Caco-2 (cell line): Measurements from ENCODE around the gene RAB22A. TPM values are rescaled to one million over a fixed set of nuclear protein-coding genes. Genes with fewer than 3 reads are reported as not detected.

Source experiments
- BruUV-seq: library from RNA; stranded (reverse); fragments of 400-500 nt; replicated peaks from 2 replicates; lab custom pipeline; 2021; lab: Mats Ljungman, UMichigan
- CTCF ChIA-PET: fragments of 300-600 bp; sonication (Branson Sonifier 250); formaldehyde crosslinking; loops from one replicate; lab custom pipeline; 2022; ENCODE audit warnings: antibody characterized with exemption; lab: Charles Lee
- POLR2A ChIA-PET: fragments of 300-600 bp; sonication (Branson Sonifier 250); formaldehyde crosslinking; loops from one replicate; lab custom pipeline; 2022; ENCODE audit warnings: antibody characterized with exemption; lab: Charles Lee
- DNase-seq, 2 experiments: peaks; one replicate each; pipeline versions ENCODE4 v3.0.0 to v3.0.0-alpha.2; 2020 to 2022
- H3K27me3 ChIP-seq: replicated peaks from 2 replicates; pipeline ENCODE4 v1.6.0; 2011; ENCODE audit warnings: low read length; ENCODE audit not compliant: control insufficient read depth, insufficient read depth
- H3K36me3 ChIP-seq: 2 replicates; pipeline ENCODE4 v1.5.1; 2011; ENCODE audit warnings: low read length; ENCODE audit not compliant: control insufficient read depth, insufficient read depth
- H3K4me1 ChIP-seq: fragments of 250-450 bp; sonication (Bioruptor Pico); 2 replicates; pipeline ENCODE4 v1.5.1; 2020; ENCODE audit warnings: mild to moderate bottlenecking
- H3K4me3 ChIP-seq: 2 replicates; pipeline ENCODE4 v1.5.1; 2011; ENCODE audit warnings: low read depth, mild to moderate bottlenecking, control low read depth, low read length
- H3K9me3 ChIP-seq: fragments of 250-450 bp; sonication (Bioruptor Pico); 2 replicates; pipeline ENCODE4 v1.5.1; 2020; ENCODE audit warnings: mild to moderate bottlenecking, moderate library complexity
- H3K27ac Mint-ChIP-seq: one replicate; pipeline ENCODE4 v1.8.0; 2022; ENCODE audit warnings: mixed read lengths; ENCODE audit not compliant: unreplicated experiment
- H3K27me3 Mint-ChIP-seq: one replicate; pipeline ENCODE4 v1.8.0; 2022; ENCODE audit warnings: mixed read lengths; ENCODE audit not compliant: insufficient read depth, unreplicated experiment
- H3K36me3 Mint-ChIP-seq: one replicate; pipeline ENCODE4 v1.8.0; 2022; ENCODE audit warnings: mild to moderate bottlenecking, mixed read lengths; ENCODE audit not compliant: insufficient read depth, unreplicated experiment
- H3K4me1 Mint-ChIP-seq: one replicate; pipeline ENCODE4 v1.8.0; 2022; ENCODE audit warnings: low read depth, mixed read lengths; ENCODE audit not compliant: unreplicated experiment
- H3K4me3 Mint-ChIP-seq: one replicate; pipeline ENCODE4 v1.8.0; 2022; ENCODE audit warnings: mild to moderate bottlenecking, moderate library complexity, mixed read lengths; ENCODE audit not compliant: unreplicated experiment
- H3K9me3 Mint-ChIP-seq: one replicate; pipeline ENCODE4 v1.8.0; 2022; ENCODE audit warnings: mixed read lengths; ENCODE audit not compliant: unreplicated experiment
- CTCF ChIP-seq, 2 experiments: fragments of 200-600 bp in 1 of 2; IDR thresholded peaks; 1 replicate in 1 of 2; 2 replicates in 1 of 2; pipeline versions ENCODE4 v1.5.1 to v1.8.0; 2011 to 2022; ENCODE audit warnings: antibody characterized with exemption in 1 of 2, control low read depth in 1 of 2, inconsistent platforms in 1 of 2, low read depth in 1 of 2, low read length in 1 of 2, mild to moderate bottlenecking in 1 of 2, moderate library complexity in 1 of 2; ENCODE audit not compliant: insufficient read depth in 1 of 2, severe bottlenecking in 1 of 2, unreplicated experiment in 1 of 2
- intact Hi-C: fragments of 100-400 bp; cut with micrococcal nuclease; formaldehyde crosslinking; loops from one replicate; pipeline ENCODE4 v1.10.0; 2022; ENCODE audit not compliant: unreplicated experiment
- total RNA-seq: library from RNA; stranded (reverse); gene quantifications from 2 replicates; pipeline ENCODE4 v1.2.3, GENCODE V29; 2022

Gene RAB22A
- total RNA-seq, 1 experiment from 2014 or later: 24.1 TPM

DNA sequence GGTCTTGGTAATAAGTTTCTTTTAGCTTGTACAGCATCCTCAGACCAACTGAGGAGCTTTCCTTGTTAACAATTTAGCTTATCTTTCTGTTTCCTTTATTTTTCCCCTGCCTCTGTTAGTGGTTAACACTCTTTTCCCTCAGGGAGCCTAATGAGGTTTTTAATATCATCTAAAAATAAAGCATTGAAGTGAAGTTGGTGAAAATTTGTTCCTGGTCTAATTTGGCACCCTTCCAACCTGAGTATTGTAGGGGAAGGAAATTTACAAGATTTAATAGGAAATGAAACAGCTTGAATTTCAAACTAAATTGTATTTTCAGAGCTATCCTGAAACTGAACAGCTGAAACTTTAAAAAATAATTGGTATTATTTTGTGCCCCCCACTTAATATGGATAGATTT, 51.4 kb downstream of the RAB22A start:
- Mint-ChIP-seq H3K4me1 (peaks cover 1% of the 10 kb centered on the region), H3K27ac (no peak overlapping the region), H3K9me3 (no peaks in the 10 kb centered on the region), H3K36me3 (peaks cover 57% of the 10 kb centered on the region), H3K4me3 (no peak overlapping the region), H3K27me3 (no peaks in the 10 kb centered on the region)
- no peak for DNase-seq
- H3K4me3 ChIP-seq: no peak overlapping the region
- BruUV-seq: no TSS peak
- TF ChIP-seq CTCF (IDR thresholded peaks at IDR 0.05; ENCODE audit: insufficient read depth in 1 of 2, low read depth in 1 of 2, low read length in 1 of 2, severe bottlenecking in 1 of 2, unreplicated experiment in 1 of 2): no peak
- H3K27me3 ChIP-seq: no peaks in the 10 kb centered on the region
- intact Hi-C loops: no loop called here
- peaks cover 11% of the 10 kb centered on the region for H3K36me3 ChIP-seq
- ChIA-PET CTCF (interaction anchor here (1.7 kb wide), 1 partner anchor 12 kb away, joined by 3 read pairs; no protein-coding TSS in a partner anchor), POLR2A (interaction anchor here (0.6 kb wide), 1 partner anchor 1064 kb away, joined by 4 read pairs; no protein-coding TSS in a partner anchor)
- H3K4me1 ChIP-seq: no peaks in the 10 kb centered on the region
- no peaks in the 10 kb centered on the region for H3K9me3 ChIP-seq

GRCh38 chr20:58361481-58362205, 52.1 kb downstream of the RAB22A start:
- Mint-ChIP-seq H3K27me3 (no peaks in the 10 kb centered on the region), H3K27ac (no peak overlapping the region), H3K9me3 (no peaks in the 10 kb centered on the region), H3K36me3 (peaks cover 59% of the 10 kb centered on the region), H3K4me1 (peaks cover 6% of the 10 kb centered on the region), H3K4me3 (no peak overlapping the region)
- no TSS peak for BruUV-seq
- Histone ChIP-seq H3K4me1 (no peaks in the 10 kb centered on the region), H3K4me3 (no peak overlapping the region), H3K36me3 (peaks cover 9% of the 10 kb centered on the region), H3K27me3 (no peaks in the 10 kb centered on the region), H3K9me3 (no peaks in the 10 kb centered on the region)
- ChIA-PET POLR2A (no interaction called here), CTCF (interaction anchor here (1.7 kb wide), 1 partner anchor 12 kb away, joined by 3 read pairs; no protein-coding TSS in a partner anchor)
- no peak for TF ChIP-seq CTCF (IDR thresholded peaks at IDR 0.05; ENCODE audit: insufficient read depth in 1 of 2, low read depth in 1 of 2, low read length in 1 of 2, severe bottlenecking in 1 of 2, unreplicated experiment in 1 of 2)
- DNase-seq: peak in 1 of 2 experiments; percentile 22
- intact Hi-C loops: no loop called here

GRCh38 chr20:58362206-58362516, 52.6 kb downstream of the RAB22A start:
- H3K9me3 Mint-ChIP-seq: no peaks in the 10 kb centered on the region
- H3K36me3 Mint-ChIP-seq: peaks cover 56% of the 10 kb centered on the region
- no TSS peak for BruUV-seq
- H3K4me3 Mint-ChIP-seq: no peak overlapping the region
- H3K4me1 Mint-ChIP-seq: peaks cover 7% of the 10 kb centered on the region
- no peaks in the 10 kb centered on the region for H3K27me3 Mint-ChIP-seq
- CTCF ChIA-PET: no interaction called here
- no peak for TF ChIP-seq CTCF (IDR thresholded peaks at IDR 0.05; ENCODE audit: insufficient read depth in 1 of 2, low read depth in 1 of 2, low read length in 1 of 2, severe bottlenecking in 1 of 2, unreplicated experiment in 1 of 2)
- no peak for DNase-seq
- Histone ChIP-seq H3K27me3 (no peaks in the 10 kb centered on the region), H3K4me3 (no peak overlapping the region), H3K4me1 (peaks cover 2% of the 10 kb centered on the region), H3K9me3 (no peaks in the 10 kb centered on the region), H3K36me3 (peaks cover 9% of the 10 kb centered on the region)
- H3K27ac Mint-ChIP-seq: no peak overlapping the region
- intact Hi-C loops: no loop called here
- POLR2A ChIA-PET: no interaction called here
